ENCODE data around the gene PDLIM5.
A peak's percentile ranks its signal among the peaks of the same experiment; 100 is the strongest.

Gene PDLIM5

DNA sequence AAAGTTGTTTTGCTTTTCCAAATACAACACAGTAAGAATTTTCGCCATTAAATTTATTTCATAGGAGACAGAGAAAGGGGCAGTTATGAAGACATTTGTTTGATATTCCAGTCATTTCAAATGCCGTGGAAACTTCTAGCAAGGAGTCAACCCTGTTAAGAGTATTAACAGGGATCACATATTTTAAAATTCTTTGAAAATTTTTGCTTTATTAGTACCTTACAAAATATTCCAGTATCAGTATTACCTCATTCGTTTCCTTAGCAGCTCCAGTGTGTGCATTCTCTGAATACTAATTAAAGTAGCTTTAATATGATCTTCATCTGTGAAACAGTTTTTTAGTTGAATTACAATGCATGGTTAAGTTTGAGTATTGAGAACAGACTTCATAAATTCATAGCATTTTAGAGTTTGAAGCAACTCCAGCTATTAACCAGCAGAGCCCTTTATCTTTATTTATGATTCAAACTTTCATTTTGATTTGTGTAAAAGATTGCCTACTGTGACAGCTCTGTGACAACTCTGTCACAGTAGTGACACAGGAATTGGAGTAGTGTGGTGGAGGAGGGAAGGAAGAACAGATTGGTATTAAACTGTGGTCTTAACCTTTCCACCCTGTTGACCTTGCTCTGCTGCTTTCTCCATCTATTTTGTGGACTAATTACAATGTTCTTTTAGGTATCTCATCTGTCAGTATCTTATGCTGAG is 86.3 kb downstream of the PDLIM5 start:
- TF ChIP-seq, protein P1, sequence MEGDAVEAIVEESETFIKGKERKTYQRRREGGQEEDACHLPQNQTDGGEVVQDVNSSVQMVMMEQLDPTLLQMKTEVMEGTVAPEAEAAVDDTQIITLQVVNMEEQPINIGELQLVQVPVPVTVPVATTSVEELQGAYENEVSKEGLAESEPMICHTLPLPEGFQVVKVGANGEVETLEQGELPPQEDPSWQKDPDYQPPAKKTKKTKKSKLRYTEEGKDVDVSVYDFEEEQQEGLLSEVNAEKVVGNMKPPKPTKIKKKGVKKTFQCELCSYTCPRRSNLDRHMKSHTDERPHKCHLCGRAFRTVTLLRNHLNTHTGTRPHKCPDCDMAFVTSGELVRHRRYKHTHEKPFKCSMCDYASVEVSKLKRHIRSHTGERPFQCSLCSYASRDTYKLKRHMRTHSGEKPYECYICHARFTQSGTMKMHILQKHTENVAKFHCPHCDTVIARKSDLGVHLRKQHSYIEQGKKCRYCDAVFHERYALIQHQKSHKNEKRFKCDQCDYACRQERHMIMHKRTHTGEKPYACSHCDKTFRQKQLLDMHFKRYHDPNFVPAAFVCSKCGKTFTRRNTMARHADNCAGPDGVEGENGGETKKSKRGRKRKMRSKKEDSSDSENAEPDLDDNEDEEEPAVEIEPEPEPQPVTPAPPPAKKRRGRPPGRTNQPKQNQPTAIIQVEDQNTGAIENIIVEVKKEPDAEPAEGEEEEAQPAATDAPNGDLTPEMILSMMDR (conservative IDR thresholded peaks at IDR 0.05; ENCODE audit: low read depth) = no peak
- no peak overlapping the region for H3K27ac ChIP-seq
- ChIA-PET CTCF (no interaction called here), POLR2A (ENCODE audit: low non-redundant PET) (no interaction called here)
- DNase-seq (ENCODE audit: low spot score) = no peak

DNA sequence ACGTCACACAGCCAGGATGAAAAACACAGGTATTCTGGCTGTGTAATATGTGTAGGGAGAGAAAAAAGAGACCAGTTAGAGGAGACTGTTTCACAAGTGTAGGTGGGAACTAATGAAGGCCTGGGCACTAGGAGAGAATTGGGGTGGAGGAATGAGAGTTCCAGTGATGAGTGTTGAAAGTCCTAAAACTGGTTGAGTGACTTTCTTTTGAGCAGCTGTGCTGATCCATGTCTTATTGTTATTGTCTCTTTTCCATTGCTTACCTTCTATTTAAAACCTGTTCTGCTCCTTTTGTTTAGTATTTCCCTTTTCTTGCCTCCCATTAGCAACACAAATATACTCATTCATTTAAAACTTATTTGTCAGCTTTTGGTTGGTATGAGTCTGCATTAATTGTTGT is 88.7 kb downstream of the PDLIM5 start:
- ChIA-PET POLR2A (ENCODE audit: low non-redundant PET) (no interaction called here), CTCF (interaction anchor here (0.7 kb wide), 1 partner anchor 8 kb away, joined by 4 read pairs; no protein-coding TSS in a partner anchor)
- TF ChIP-seq, protein P1 (conservative IDR thresholded peaks at IDR 0.05; ENCODE audit: low read depth) = no peak

DNA sequence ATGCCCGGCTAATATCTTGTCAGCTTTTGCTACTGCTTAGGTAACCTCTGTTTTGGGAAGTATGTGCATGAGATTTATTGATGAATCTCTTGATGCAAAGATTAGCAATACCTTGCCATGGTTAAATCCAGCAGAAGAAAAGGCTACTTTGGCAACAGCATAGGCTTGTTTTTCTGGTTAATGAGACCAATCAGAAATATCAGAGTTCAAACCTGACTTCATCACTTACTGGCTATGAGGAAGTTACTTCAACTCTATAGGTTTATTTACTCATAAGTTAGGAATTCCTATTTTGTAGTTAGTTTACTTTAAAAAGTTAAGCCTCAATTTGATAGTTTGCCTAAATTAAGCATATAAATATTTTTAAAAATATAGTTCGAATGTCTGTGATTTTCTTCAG is 93.1 kb downstream of the PDLIM5 start:
- no peak overlapping the region for H3K27ac ChIP-seq
- CTCF ChIA-PET = interaction anchor here (0.6 kb wide), 1 partner anchor 81 kb away, joined by 3 read pairs; no protein-coding TSS in a partner anchor
- TF ChIP-seq, protein P1 (conservative IDR thresholded peaks at IDR 0.05; ENCODE audit: low read depth) = no peak
- no peak for DNase-seq (ENCODE audit: low spot score)
- POLR2A ChIA-PET (ENCODE audit: low non-redundant PET) = no interaction called here

More for the DNA sequence above, 88.7 kb downstream of the PDLIM5 start:
- peak; percentile 57 for DNase-seq (ENCODE audit: low spot score)
- no peak overlapping the region for H3K27ac ChIP-seq

DNA sequence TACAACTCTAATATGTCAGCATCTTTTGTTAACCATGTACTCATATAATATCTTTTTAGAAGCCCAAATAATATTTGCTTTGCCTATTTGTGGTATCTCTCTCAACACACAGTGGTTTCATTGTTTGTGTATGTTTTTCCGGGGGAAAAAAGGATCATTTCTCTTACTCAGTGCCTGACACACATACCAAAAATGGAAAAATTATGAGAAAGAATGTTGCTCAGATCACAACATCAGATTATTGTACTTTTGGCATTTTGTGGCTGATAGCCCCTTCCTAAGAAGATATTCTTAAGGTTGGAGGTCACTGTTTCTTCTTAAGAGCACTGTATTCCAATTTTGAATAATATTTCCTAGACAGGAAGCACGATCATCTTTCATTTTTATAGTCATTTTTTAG is 93.6 kb downstream of the PDLIM5 start:
- DNase-seq (ENCODE audit: low spot score) = no peak
- POLR2A ChIA-PET (ENCODE audit: low non-redundant PET) = no interaction called here
- TF ChIP-seq, protein P1 (conservative IDR thresholded peaks at IDR 0.05; ENCODE audit: low read depth) = no peak
- H3K27ac ChIP-seq = no peak overlapping the region
- CTCF ChIA-PET = no interaction called here

DNA sequence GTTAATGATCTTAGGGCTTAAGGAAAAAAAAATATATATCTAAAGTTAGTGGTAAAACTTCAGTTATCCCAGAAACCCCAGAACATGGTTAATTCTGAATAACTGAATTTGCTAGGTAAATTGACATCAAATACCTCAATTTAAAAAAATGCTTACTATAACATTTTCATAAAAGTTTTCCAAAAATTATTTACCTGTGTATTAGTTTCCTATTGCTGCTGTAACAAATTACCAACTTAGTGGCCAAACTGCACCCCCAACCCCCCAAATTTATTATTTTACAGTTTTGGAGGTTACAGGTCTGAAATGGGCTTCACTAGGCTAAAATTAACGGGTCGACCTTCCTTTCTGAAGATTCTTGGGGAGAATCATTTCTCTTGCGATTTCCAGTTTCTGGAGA is 95.2 kb downstream of the PDLIM5 start:
- ChIA-PET POLR2A (ENCODE audit: low non-redundant PET) (no interaction called here), CTCF (interaction anchor here (0.6 kb wide), 1 partner anchor 111 kb away, joined by 3 read pairs; no protein-coding TSS in a partner anchor)
- no peak for DNase-seq (ENCODE audit: low spot score)
- no peak overlapping the region for H3K27ac ChIP-seq
- TF ChIP-seq, protein P1 (conservative IDR thresholded peaks at IDR 0.05; ENCODE audit: low read depth) = no peak

DNA sequence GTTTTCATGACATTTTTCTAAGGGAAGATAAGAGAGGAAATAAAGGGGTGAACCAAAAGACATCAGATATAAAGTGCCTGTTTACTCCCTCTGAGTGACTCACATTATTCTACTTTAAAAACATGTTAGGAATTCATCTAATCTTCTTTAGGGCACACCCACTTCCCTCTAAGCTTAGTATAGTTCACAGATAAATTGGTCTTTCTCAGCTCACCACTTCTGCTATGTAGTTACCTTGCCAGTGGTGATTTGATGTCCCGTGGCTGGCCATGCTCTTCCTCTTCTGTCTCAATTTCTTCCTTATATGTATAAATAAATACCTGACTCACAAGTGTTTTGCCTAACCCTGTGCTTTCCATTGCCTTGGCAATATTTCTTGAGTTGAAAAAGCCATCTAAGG is 96.8 kb downstream of the PDLIM5 start:
- DNase-seq (ENCODE audit: low spot score) = peak; percentile 72
- TF ChIP-seq, protein P1 (conservative IDR thresholded peaks at IDR 0.05; ENCODE audit: low read depth) = no peak
- H3K27ac ChIP-seq = no peak overlapping the region
- ChIA-PET CTCF (no interaction called here), POLR2A (ENCODE audit: low non-redundant PET) (no interaction called here)
